GM18502 (cell line): Measurements from ENCODE around the gene MRTFA.
"Not testable (repeated sequence)": the region's sequence is repeated elsewhere in the genome, so short reads cannot be mapped to it uniquely, and the experiment has no call there.

Experiments used
- ATAC-seq: cut with Tn5 transposase; IDR thresholded peaks from one replicate; pipeline ENCODE4 v1.9.1; 2021; ENCODE audit warnings: mild to moderate bottlenecking; ENCODE audit not compliant: unreplicated experiment, poor library complexity

MRTFA gene

DNA sequence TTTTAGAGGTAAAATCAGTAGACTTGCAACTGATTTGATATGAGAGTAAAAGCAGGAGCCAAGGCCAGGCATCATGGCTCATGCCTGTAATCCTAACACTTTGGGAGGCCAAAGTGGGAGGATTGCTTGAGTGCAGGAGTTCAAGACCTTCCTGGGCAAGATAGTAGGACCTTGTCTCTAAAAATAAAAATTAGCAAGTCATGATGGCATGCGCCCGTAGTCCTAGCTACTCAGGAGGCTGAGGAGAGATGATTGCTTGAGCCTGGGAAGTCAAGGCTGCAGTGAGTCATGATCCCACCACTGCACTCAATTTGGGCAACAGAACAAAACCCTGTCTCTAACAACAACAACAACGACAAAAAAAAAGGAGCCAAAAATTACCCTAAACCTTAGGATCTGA is 252.6 kb downstream of the MRTFA start:
- ATAC-seq: no peak

DNA sequence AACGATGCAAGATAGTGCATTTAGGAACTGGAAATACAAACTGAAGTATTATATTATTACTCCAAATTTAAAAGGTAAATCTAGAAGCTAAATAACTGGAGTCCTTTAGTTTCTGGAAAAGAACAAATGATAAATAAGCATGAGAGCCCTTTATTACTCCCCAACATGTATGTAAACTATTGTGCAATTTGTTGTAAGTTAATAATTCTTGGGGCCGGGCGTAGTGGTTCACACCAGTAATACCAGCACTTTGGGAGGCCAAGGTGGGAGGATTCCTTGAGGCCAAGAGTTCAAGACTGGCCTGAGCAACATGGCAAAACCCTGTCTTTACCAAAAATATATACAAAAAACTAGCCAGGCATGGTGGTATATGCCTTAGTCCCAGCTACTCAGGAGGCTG is 255.1 kb downstream of the MRTFA start:
- no peak for ATAC-seq

DNA sequence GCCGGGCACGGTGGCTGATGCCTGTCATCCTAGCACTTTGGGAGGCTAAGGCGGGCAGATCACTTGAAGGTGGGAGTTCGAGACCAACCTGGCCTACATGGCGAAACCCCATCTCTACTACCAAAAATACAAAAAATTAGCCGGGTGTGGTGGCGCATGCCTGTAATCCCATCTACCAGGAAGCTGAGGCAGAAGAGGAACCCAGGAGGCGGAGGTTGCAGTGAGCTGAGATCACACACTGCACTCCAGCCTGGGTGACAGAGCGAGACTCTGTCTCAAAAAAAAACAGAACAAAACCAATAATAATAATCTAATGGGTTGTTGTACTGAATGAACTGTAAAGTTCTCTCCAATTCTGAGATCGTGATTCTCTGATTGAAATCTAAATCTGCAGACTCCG is 258.1 kb downstream of the MRTFA start:
- not testable (repeated sequence) for ATAC-seq

DNA sequence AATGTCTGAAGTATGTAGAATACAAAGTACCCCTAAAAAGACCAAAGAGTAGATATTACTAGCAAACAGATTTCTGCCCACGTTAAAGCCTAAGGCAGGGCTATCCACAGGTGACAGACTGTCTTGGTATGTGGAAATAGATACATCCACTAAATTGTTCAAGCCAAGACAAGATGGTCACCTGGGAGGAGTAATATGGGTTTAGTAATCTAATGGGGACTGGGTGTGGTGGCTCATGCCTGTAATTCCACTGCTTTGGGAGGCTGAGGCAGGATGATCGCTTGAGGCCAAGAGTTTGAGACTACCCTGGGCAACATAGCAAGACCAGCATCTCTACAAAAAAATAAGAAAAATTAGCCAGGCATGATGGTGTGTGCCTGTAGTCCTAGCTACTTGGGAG is 258.6 kb downstream of the MRTFA start:
- no peak for ATAC-seq

DNA sequence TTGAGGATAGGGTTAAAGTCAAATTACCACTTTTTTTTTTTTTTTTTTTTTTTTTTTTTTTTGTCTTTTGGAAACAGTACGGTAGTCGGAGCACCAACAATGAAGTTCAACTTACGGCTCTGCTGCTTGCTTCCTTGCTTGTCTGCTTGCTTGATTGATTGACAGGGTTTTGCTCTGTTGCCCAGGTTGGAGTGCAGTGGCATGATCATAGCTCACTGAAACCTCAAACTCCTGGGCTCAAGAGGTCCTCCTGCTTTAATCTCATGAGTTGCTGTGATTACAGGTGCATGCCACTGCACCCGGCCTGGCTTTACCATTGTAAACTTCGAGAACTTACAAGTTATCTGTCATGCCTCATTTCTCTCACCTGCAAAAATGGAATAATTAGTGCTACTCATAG is 260.4 kb downstream of the MRTFA start:
- ATAC-seq: no peak

DNA sequence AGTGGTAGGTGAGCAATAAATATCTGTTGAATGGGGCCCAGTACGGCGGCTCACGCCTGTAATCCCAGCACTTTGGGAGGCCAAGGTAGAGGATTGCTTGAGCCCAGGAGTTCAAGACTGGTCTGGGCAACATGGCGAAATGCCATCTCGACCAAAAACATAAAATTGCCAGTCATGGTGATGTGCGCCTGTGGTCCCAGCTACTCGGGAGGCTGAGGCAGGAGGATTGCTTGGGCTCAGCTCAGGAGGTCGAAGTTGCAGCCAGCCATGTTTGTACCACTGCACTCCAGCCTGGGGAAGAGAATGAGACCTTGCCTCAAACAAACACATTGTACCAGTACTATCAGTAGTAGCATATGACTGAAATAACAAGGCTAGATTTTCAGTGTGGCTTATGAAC is 262.0 kb downstream of the MRTFA start:
- ATAC-seq: no peak

DNA sequence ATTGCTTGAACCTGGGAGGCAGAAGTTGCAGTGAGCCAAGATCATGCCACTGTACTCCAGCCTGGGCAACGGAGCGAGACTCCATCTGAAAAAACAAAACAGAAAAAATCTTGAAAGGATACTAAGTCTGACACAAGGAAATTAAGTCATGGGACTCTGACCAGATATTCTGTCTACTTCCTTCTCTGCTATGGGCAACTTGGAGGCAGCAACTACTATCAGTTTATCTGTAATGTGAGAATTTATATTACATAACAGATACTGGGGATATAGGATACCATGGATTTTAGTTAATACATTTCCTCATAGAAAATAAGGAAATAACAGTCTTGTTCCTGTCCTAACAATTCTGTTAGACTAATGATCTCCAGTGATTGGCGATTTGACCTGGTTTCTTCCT is 267.7 kb downstream of the MRTFA start:
- no peak for ATAC-seq

DNA sequence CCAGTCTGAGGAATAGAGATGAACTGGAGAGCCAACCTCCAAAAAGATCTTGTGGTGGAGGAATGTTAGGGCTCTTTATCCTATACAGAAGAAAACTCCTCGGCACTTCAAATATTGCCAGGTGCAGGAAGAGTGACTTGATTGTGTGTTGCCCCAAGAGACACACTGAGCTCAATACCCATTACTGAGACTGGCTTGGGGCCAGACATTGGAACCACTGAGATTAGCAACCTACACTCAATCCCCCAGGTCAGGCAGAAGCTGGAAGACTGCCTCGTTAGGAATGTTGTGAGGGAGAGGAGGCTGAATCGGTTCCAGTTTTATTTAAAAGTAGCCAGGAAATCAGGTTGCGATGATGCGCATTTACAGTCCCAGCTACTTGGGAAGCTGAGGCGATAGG is 268.5 kb downstream of the MRTFA start:
- no peak for ATAC-seq

DNA sequence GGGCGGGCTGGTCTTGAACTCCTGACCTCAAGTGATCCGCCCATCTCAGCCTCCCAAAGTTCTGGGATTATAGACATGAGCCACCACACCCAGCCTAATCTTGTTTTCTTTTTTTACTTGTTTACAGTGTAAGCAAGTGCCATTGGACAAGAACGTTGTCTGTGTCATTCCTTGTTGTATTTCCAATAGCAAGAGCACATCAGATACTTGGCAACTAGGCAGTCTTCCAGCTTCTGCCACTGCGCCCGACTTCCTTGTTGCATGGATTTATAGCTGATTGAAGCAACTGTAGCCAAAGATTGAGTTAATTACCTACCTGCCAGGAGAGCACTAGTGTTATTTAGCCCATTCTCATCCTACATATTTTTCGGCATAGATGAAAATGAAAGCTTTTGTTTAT is 269.2 kb downstream of the MRTFA start:
- no peak for ATAC-seq

DNA sequence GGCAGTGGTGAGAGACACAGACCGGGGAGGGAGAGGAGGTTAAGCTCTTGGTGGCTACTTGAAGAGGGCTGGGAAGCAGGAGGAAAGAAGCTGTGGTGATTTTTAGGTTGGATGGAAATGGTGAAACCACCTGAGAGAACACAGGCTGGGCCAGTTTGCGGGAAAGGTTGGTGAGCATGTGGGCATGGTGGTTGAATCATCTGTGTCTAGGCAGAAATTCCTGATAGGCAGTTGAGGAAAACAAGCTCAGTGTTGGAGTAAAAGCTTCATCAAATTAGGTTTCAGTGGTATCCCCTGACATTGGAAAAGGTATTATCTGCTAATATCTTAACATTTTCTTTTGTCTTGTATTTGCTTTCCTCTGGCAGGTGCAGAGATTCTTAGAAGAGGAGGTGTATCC is 270.5 kb downstream of the MRTFA start:
- ATAC-seq: no peak

DNA sequence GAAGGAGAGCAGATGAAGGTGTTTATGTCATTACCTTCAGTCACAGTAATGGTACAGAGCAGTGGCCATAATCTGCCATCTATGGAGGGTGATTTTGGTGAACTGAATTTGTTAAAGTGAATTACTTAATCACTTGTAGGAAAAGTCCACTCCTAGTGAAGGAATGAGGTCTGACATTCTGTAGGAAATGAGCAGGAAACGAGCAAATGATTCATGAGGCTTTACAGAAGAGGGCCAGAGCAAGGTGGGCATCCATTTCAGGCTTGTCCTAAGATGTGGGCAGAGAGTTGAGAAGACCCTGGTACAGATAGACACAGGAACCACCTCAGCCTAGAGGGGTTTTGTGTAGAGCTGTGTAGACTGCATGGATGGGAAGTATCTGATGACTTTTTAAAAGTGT is 272.1 kb downstream of the MRTFA start:
- ATAC-seq: no peak

DNA sequence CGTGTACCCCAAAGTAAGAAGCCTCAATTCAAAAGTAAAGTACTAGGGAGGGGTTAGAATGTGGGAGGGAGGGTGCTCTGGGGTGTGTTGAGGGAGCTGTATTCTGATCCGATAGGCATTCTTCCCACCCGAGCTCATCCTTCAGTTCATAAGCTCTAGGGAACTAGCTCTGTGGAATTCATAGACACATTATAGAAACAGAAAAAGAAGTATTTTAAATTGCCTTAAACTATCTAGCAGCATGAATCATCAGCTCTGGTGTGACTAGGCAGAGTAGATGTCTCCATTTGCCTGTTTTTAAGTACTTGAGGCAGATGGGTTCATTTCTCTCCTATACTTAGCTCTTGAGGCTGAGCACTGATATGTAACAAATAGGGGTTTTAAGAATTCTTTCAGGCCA is 273.5 kb downstream of the MRTFA start:
- ATAC-seq: no peak

DNA sequence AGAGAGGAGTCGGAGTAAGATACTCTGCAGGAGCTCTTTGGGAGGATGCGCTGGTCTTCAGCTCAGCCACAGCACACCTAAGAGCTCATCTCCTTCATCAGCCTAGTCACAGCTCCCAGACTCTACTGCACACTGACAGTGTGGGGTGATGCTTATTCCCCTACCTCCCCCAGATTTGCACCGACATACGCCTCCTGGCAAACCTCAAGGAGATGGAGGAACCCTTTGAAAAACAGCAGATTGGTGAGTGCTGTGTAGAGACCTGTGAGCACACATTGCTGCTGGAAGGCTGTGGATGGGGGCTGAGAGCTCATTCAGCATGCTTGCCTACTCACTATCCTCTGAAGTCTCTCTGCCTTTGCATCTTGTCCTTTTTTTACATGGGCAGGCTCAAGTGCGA is 275.4 kb downstream of the MRTFA start:
- ATAC-seq: no peak
